ENCODE results near the gene ZNF587. TPM values are rescaled to one million over a fixed set of nuclear protein-coding genes. Genes with fewer than 3 reads are reported as not detected.
"Not testable (repeated sequence)": the region's sequence is repeated elsewhere in the genome, so short reads cannot be mapped to it uniquely, and the experiment has no call there.

Gene ZNF587
- total RNA-seq, 1 experiment from 2014 or later = 25.9 TPM

DNA sequence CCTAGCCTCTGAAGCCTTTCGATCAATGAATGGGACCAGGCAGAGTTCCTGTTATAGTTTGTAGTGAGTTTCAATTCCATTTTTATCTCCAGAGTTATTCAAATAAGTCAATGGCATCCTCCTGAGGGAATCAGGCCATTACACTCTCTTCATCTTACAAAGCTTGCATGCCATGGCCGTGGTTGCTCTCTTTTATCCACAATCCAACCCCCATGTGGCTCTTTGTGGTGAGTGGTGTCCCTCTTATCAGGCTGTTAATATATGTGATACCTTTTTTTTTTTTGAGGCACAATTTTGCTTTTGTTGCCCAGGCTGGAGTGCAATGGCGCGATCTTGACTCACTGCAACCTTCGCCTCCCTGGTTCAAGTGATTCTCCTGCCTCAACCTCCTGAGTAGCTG is 12.7 kb upstream of the ZNF587 start:
- H3K4me2 ChIP-seq (ENCODE audit: low read length); RAD21 ChIA-PET (ENCODE audit: low non-redundant PET in 1 of 2, low total read pairs in 2 of 2, uncharacterized antibody in 2 of 2, unreplicated experiment in 2 of 2); H3K27me3 ChIP-seq (ENCODE audit: insufficient read depth, low read length); H3K9me2 ChIP-seq (ENCODE audit: insufficient read depth); intact Hi-C loops (cut with micrococcal nuclease); H3K4me1 ChIP-seq (ENCODE audit: control insufficient read depth in 1 of 2, insufficient read depth in 2 of 2, low read length in 2 of 2); H3K9ac ChIP-seq (ENCODE audit: low read length); H3K9me3 ChIP-seq (ENCODE audit: control insufficient read depth in 1 of 2, insufficient read depth in 1 of 2, low read depth in 1 of 2, low read length in 2 of 2); DNase-seq (ENCODE audit: low read depth, low spot score); H3K4me3 ChIP-seq (replicated peaks in 1 of 2; ENCODE audit: low read depth in 1 of 2, low read length in 2 of 2); POLR2A ChIA-PET; BruUV-seq (replicated peaks); CTCF ChIA-PET; H4K20me1 ChIP-seq (ENCODE audit: insufficient read depth); H2AFZ ChIP-seq (ENCODE audit: low read depth, low read length, poor library complexity, severe bottlenecking); H3K27ac ChIP-seq (ENCODE audit: low read depth, low read length); ATAC-seq; H3K36me3 ChIP-seq (ENCODE audit: control insufficient read depth in 1 of 2, insufficient read depth in 2 of 2, low read length in 2 of 2): not testable (repeated sequence)
- peaks cover 61% of the 10 kb centered on the region for H3K79me2 ChIP-seq (ENCODE audit: insufficient read depth, low read length)

- BruUV-seq (replicated peaks); H3K27ac ChIP-seq (ENCODE audit: low read depth, low read length); H3K4me1 ChIP-seq (ENCODE audit: control insufficient read depth in 1 of 2, insufficient read depth in 2 of 2, low read length in 2 of 2); POLR2A ChIA-PET; H3K4me2 ChIP-seq (ENCODE audit: low read length); H3K9me2 ChIP-seq (ENCODE audit: insufficient read depth); intact Hi-C loops (cut with micrococcal nuclease); H2AFZ ChIP-seq (ENCODE audit: low read depth, low read length, poor library complexity, severe bottlenecking); ATAC-seq; RAD21 ChIA-PET (ENCODE audit: low non-redundant PET in 1 of 2, low total read pairs in 2 of 2, uncharacterized antibody in 2 of 2, unreplicated experiment in 2 of 2); H3K4me3 ChIP-seq (replicated peaks in 1 of 2; ENCODE audit: low read depth in 1 of 2, low read length in 2 of 2); H3K9ac ChIP-seq (ENCODE audit: low read length); DNase-seq (ENCODE audit: low read depth, low spot score); H3K9me3 ChIP-seq (ENCODE audit: control insufficient read depth in 1 of 2, insufficient read depth in 1 of 2, low read depth in 1 of 2, low read length in 2 of 2); H4K20me1 ChIP-seq (ENCODE audit: insufficient read depth); H3K27me3 ChIP-seq (ENCODE audit: insufficient read depth, low read length); CTCF ChIA-PET: not testable (repeated sequence)
- H3K36me3 ChIP-seq (ENCODE audit: control insufficient read depth in 1 of 2, insufficient read depth in 2 of 2, low read length in 2 of 2) = peaks cover 8 to 24% of the 10 kb centered on the region in 2 experiments
- peaks cover 70% of the 10 kb centered on the region for H3K79me2 ChIP-seq (ENCODE audit: insufficient read depth, low read length)
Observed at GRCh38 chr19:57838622-57839191, 11.0 kb upstream of the ZNF587 start.

DNA sequence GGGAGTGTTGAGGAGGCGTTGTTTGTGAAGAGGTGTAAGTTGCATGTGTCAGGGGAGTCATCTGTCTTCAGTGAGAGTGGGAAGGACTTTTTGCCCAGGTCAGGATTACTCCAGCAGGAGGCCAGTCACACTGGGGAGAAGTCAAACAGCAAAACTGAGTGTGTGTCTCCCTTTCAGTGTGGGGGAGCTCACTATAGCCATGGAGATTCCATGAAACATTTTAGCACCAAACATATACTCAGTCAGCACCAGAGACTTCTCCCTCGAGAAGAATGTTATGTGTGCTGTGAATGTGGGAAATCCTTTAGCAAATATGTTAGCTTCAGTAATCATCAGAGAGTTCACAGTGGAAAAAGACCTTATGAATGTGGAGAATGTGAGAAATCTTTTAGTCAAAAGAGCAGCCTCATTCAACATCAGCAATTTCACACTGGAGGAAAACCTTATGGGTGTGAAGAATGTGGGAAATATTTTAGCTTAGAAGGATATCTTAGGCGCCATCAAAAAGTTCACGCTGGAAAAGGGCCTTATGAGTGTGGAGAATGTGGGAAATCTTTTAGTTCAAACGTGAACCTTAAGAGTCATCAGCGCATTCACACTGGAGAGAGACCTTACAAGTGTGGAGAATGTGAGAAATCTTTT is 8.4 kb upstream of the ZNF587 start:
- no peak for ATAC-seq
- ChIA-PET CTCF (no interaction called here), POLR2A (no interaction called here), RAD21 (ENCODE audit: low non-redundant PET in 1 of 2, low total read pairs in 2 of 2, uncharacterized antibody in 2 of 2, unreplicated experiment in 2 of 2) (no interaction called here)
- intact Hi-C loops (cut with micrococcal nuclease) = no loop called here
- Histone ChIP-seq H3K4me3 (replicated peaks in 1 of 2; ENCODE audit: low read depth in 1 of 2, low read length in 2 of 2) (no peak overlapping the region), H3K27ac (ENCODE audit: low read depth, low read length) (no peak overlapping the region), H3K4me1 (ENCODE audit: control insufficient read depth in 1 of 2, insufficient read depth in 2 of 2, low read length in 2 of 2) (no peaks in the 10 kb centered on the region), H3K9me3 (ENCODE audit: control insufficient read depth in 1 of 2, insufficient read depth in 1 of 2, low read depth in 1 of 2, low read length in 2 of 2) (no peaks in the 10 kb centered on the region), H3K9me2 (ENCODE audit: insufficient read depth) (no peaks in the 10 kb centered on the region), H3K9ac (ENCODE audit: low read length) (no peak overlapping the region), H3K36me3 (ENCODE audit: control insufficient read depth in 1 of 2, insufficient read depth in 2 of 2, low read length in 2 of 2) (peaks cover 10 to 24% of the 10 kb centered on the region in 2 experiments), H3K79me2 (ENCODE audit: insufficient read depth, low read length) (peaks cover 91% of the 10 kb centered on the region), H2AFZ (ENCODE audit: low read depth, low read length, poor library complexity, severe bottlenecking) (no peak overlapping the region), H3K4me2 (ENCODE audit: low read length) (no peak overlapping the region), H3K27me3 (ENCODE audit: insufficient read depth, low read length) (no peaks in the 10 kb centered on the region), H4K20me1 (ENCODE audit: insufficient read depth) (peaks cover 3% of the 10 kb centered on the region; the same call in 1 of the 2 replicates)
- DNase-seq (ENCODE audit: low read depth, low spot score) = no peak
- TF ChIP-seq SIN3A (IDR thresholded peaks at IDR 0.05; ENCODE audit: low read depth) = no peak
- TF ChIP-seq EZH2 (IDR thresholded peaks at IDR 0.05) = no peak
- TF ChIP-seq, protein P1, sequence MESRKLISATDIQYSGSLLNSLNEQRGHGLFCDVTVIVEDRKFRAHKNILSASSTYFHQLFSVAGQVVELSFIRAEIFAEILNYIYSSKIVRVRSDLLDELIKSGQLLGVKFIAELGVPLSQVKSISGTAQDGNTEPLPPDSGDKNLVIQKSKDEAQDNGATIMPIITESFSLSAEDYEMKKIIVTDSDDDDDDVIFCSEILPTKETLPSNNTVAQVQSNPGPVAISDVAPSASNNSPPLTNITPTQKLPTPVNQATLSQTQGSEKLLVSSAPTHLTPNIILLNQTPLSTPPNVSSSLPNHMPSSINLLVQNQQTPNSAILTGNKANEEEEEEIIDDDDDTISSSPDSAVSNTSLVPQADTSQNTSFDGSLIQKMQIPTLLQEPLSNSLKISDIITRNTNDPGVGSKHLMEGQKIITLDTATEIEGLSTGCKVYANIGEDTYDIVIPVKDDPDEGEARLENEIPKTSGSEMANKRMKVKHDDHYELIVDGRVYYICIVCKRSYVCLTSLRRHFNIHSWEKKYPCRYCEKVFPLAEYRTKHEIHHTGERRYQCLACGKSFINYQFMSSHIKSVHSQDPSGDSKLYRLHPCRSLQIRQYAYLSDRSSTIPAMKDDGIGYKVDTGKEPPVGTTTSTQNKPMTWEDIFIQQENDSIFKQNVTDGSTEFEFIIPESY (IDR thresholded peaks at IDR 0.05; ENCODE audit: extremely low read depth, insufficient replicate concordance, low read length) = no peak
- no peak for TF ChIP-seq POLR2A (IDR thresholded peaks at IDR 0.05; ENCODE audit: borderline replicate concordance, extremely low read depth, insufficient read depth, insufficient read length)
- TF ChIP-seq EZH2phosphoT487 (IDR thresholded peaks at IDR 0.05; ENCODE audit: borderline replicate concordance) = no peak
- TF ChIP-seq RAD21 (IDR thresholded peaks at IDR 0.05; ENCODE audit: low read depth) = no peak
- no TSS peak for BruUV-seq (replicated peaks)

All from HCT116 (cell line).